Osteocyte (in vitro differentiated cells): ENCODE measurements around the gene MYCL. TPM values are rescaled to one million over a fixed set of nuclear protein-coding genes. Genes with fewer than 3 reads are reported as not detected.
"Not testable (repeated sequence)": the region's sequence is repeated elsewhere in the genome, so short reads cannot be mapped to it uniquely, and the experiment has no call there.

ENCODE experiments used
- DNase-seq: peaks from one replicate; pipeline ENCODE4 v3.0.0; 2021; ENCODE audit warnings: mixed read lengths; ENCODE audit not compliant: unreplicated experiment; ENCODE audit errors: extremely low spot score
- H3K27ac Mint-ChIP-seq: one replicate; pipeline ENCODE4 v1.8.0; 2021; ENCODE audit warnings: mild to moderate bottlenecking, mixed read lengths; ENCODE audit not compliant: unreplicated experiment
- H3K27me3 Mint-ChIP-seq: one replicate; pipeline ENCODE4 v1.8.0; 2021; ENCODE audit warnings: mixed read lengths; ENCODE audit not compliant: unreplicated experiment
- H3K36me3 Mint-ChIP-seq: one replicate; pipeline ENCODE4 v1.8.0; 2021; ENCODE audit warnings: mixed read lengths; ENCODE audit not compliant: unreplicated experiment
- H3K4me1 Mint-ChIP-seq: one replicate; pipeline ENCODE4 v1.8.0; 2021; ENCODE audit warnings: mixed read lengths; ENCODE audit not compliant: unreplicated experiment
- H3K4me3 Mint-ChIP-seq: one replicate; pipeline ENCODE4 v1.8.0; 2021; ENCODE audit warnings: mild to moderate bottlenecking, moderate library complexity, mixed read lengths; ENCODE audit not compliant: unreplicated experiment
- H3K9me3 Mint-ChIP-seq: one replicate; pipeline ENCODE4 v1.8.0; 2021; ENCODE audit warnings: mixed read lengths; ENCODE audit not compliant: unreplicated experiment
- CTCF ChIP-seq: fragments of 200-600 bp; sonication (generic); IDR thresholded peaks from 2 replicates; pipeline ENCODE4 v1.5.0; 2021; ENCODE audit warnings: antibody characterized with exemption, mild to moderate bottlenecking, moderate library complexity
- total RNA-seq: library from RNA; stranded (reverse); gene quantifications from 2 replicates; pipeline ENCODE4 v1.2.1, GENCODE V29; 2021

MYCL gene
- total RNA-seq, 1 donor from 2014 or later: 0.21 TPM

- peaks cover 3% of the 10 kb centered on the region for H3K4me1 Mint-ChIP-seq
- TF ChIP-seq CTCF: no peak
- H3K9me3 Mint-ChIP-seq: no peaks in the 10 kb centered on the region
- DNase-seq: no peak
- no peak overlapping the region for H3K27ac Mint-ChIP-seq
- H3K4me3 Mint-ChIP-seq: no peak overlapping the region
- no peaks in the 10 kb centered on the region for H3K36me3 Mint-ChIP-seq
- H3K27me3 Mint-ChIP-seq: peaks cover 36% of the 10 kb centered on the region
Observed at GRCh38 chr1:39917825-39918224, 16.1 kb upstream of the MYCL start.

- Mint-ChIP-seq H3K36me3 (no peaks in the 10 kb centered on the region), H3K27ac (no peak overlapping the region), H3K4me1 (no peaks in the 10 kb centered on the region), H3K4me3 (no peak overlapping the region), H3K9me3 (no peaks in the 10 kb centered on the region), H3K27me3 (peaks cover 27% of the 10 kb centered on the region)
- no peak for TF ChIP-seq CTCF
- DNase-seq: no peak
Observed at GRCh38 chr1:39915499-39916129, 13.9 kb upstream of the MYCL start.

GRCh38 chr1:39913136-39913535, 11.4 kb upstream of the MYCL start:
- H3K9me3 Mint-ChIP-seq, H3K4me1 Mint-ChIP-seq, H3K4me3 Mint-ChIP-seq, H3K36me3 Mint-ChIP-seq, H3K27ac Mint-ChIP-seq, DNase-seq: not testable (repeated sequence)
- peaks cover 20% of the 10 kb centered on the region for H3K27me3 Mint-ChIP-seq

- DNase-seq: no peak
- H3K36me3 Mint-ChIP-seq: no peaks in the 10 kb centered on the region
- H3K4me1 Mint-ChIP-seq: no peaks in the 10 kb centered on the region
- TF ChIP-seq CTCF: no peak
- peaks cover 8% of the 10 kb centered on the region for H3K9me3 Mint-ChIP-seq
- H3K27ac Mint-ChIP-seq: no peak overlapping the region
- H3K27me3 Mint-ChIP-seq: peaks cover 33% of the 10 kb centered on the region
- H3K4me3 Mint-ChIP-seq: no peak overlapping the region
Observed at GRCh38 chr1:39910263-39910662, 8.5 kb upstream of the MYCL start.

GRCh38 chr1:39908534-39908933, 6.8 kb upstream of the MYCL start:
- no peak for TF ChIP-seq CTCF
- Mint-ChIP-seq H3K4me1 (no peaks in the 10 kb centered on the region), H3K9me3 (peaks cover 8% of the 10 kb centered on the region), H3K27ac (no peak overlapping the region), H3K36me3 (no peaks in the 10 kb centered on the region), H3K27me3 (peaks cover 46% of the 10 kb centered on the region), H3K4me3 (no peak overlapping the region)
- no peak for DNase-seq
